ENCODE results near the gene RPS25. TPM values are rescaled to one million over a fixed set of nuclear protein-coding genes. Genes with fewer than 3 reads are reported as not detected.

Gene RPS25
- total RNA-seq, 1 experiment from 2014 or later, result 1,450 TPM

GRCh38 chr11:119044708-119045107 is 26.6 kb upstream of the RPS25 start:
- no CpG with 5 or more reads among the region's 6 CpGs for WGBS (ENCODE audit: extremely low coverage, insufficient read length, low lambda C conversion rate)

More at GRCh38 chr11:119044708-119045107, 26.6 kb upstream of the RPS25 start:
- H3K9ac ChIP-seq (ENCODE audit: extremely low read depth, insufficient read length, low read length), result no peak overlapping the region
- Mint-ChIP-seq H3K9me3 (no peaks in the 10 kb centered on the region), H3K27ac (peak overlapping the region in 1 of 3 experiments; percentile 64; a peak in 3 of 7 replicates), H3K27me3 (ENCODE audit: low read depth) (no peaks in the 10 kb centered on the region), H3K4me1 (peaks cover 7 to 17% of the 10 kb centered on the region in 2 experiments), H3K4me3 (no peak overlapping the region; a peak in 1 of 5 replicates), H3K36me3 (ENCODE audit: insufficient read depth in 1 of 3, low read depth in 3 of 3) (peaks cover 40 to 55% (median 49%) of the 10 kb centered on the region in 3 experiments)
- no peaks in the 10 kb centered on the region for H3K79me1 ChIP-seq (ENCODE audit: insufficient read depth, low read depth, low read length, poor library complexity, severe bottlenecking)
- no peak overlapping the region for H2BK5ac ChIP-seq (ENCODE audit: insufficient read length, low read length)
- no peak overlapping the region for H3K23ac ChIP-seq (ENCODE audit: insufficient read length, low read depth, low read length)
- H3K27ac ChIP-seq (ENCODE audit: insufficient read length, low read depth, low read length), result no peak overlapping the region
- H3K14ac ChIP-seq (ENCODE audit: insufficient read depth, low read length), result no peak overlapping the region
- no peak overlapping the region for H2AK5ac ChIP-seq (ENCODE audit: insufficient read length, low read length)
- H4K5ac ChIP-seq (ENCODE audit: insufficient read length, low read depth, low read length), result no peak overlapping the region
- no peak overlapping the region for H4K8ac ChIP-seq (replicated peaks; ENCODE audit: insufficient read length, low read depth, low read length)
- H2BK120ac ChIP-seq (ENCODE audit: low read depth, low read length, poor library complexity, severe bottlenecking), result no peak overlapping the region
- no peaks in the 10 kb centered on the region for H4K20me1 ChIP-seq (ENCODE audit: control insufficient read depth, insufficient read depth, insufficient read length)
- no peak overlapping the region for H3T11ph ChIP-seq (ENCODE audit: low read length)
- H3K56ac ChIP-seq (ENCODE audit: insufficient read length, low read depth, low read length), result no peak overlapping the region
- H4K91ac ChIP-seq (ENCODE audit: insufficient read length, low read depth, low read length), result no peak overlapping the region
- no peak overlapping the region for H2AFZ ChIP-seq (ENCODE audit: low read length)
- H3K4ac ChIP-seq (ENCODE audit: low read depth, low read length), result no peak overlapping the region
- peak; percentile 58 for TF ChIP-seq CTCF (conservative IDR thresholded peaks at IDR 0.05)
- no peak overlapping the region for H2BK15ac ChIP-seq (ENCODE audit: low read depth, low read length)
- no peaks in the 10 kb centered on the region for H3K23me2 ChIP-seq (ENCODE audit: insufficient read length, low read depth, low read length, poor library complexity, severe bottlenecking)
- H3K4me1 ChIP-seq (ENCODE audit: insufficient read depth, low read length), result no peaks in the 10 kb centered on the region
- no peaks in the 10 kb centered on the region for H3K27me3 ChIP-seq (ENCODE audit: insufficient read depth, low read length)
- no peak overlapping the region for H2BK20ac ChIP-seq (ENCODE audit: low read depth, low read length, poor library complexity, severe bottlenecking)
- DNase-seq, result no peak
- H3K79me2 ChIP-seq (ENCODE audit: insufficient read depth, low read length), result no peaks in the 10 kb centered on the region
- no peaks in the 10 kb centered on the region for H3K9me3 ChIP-seq (ENCODE audit: control insufficient read depth, low read depth, low read length)
- no peak overlapping the region for H3K18ac ChIP-seq (ENCODE audit: insufficient read length, low read depth, low read length)
- no peak overlapping the region for H3K4me2 ChIP-seq (ENCODE audit: insufficient read depth, insufficient read length, low read length)
- no peak overlapping the region for H2BK12ac ChIP-seq (ENCODE audit: insufficient read length, low read depth, low read length)
